K562 (cell line): ENCODE data around the gene NKX2-2. TPM values are rescaled to one million over a fixed set of nuclear protein-coding genes. Genes with fewer than 3 reads are reported as not detected.

Experiments
- MNT ChIP-seq, 2 experiments: fragments of 450-650 bp; conservative IDR thresholded peaks; 2 replicates each; pipeline ENCODE4 v1.6.1; 2017; ENCODE audit warnings: mild to moderate bottlenecking in 2 of 2, moderate library complexity in 2 of 2
- PTTG1 ChIP-seq: fragments of 450-650 bp; IDR thresholded peaks from 2 replicates; pipeline ENCODE4 v1.6.1; 2016; ENCODE audit warnings: low read depth, mild to moderate bottlenecking, missing genetic modification characterization, missing compliant biosample characterization
- REST ChIP-seq, 2 experiments: fragments of 450-650 bp; formaldehyde crosslinking in 1 of 2; IDR thresholded peaks; 2 replicates each; pipeline versions ENCODE4 v1.4.0 to v1.6.1; 2014 to 2020; ENCODE audit warnings: mild to moderate bottlenecking in 2 of 2, borderline replicate concordance in 1 of 2, low read depth in 1 of 2
- SMC3 ChIP-seq: conservative IDR thresholded peaks from 2 replicates; pipeline ENCODE4 v1.6.1; 2011; ENCODE audit warnings: low read depth, low read length, improper control_type of control experiment; ENCODE audit not compliant: insufficient read depth
- ZSCAN29 ChIP-seq: fragments of 450-650 bp; IDR thresholded peaks from 2 replicates; pipeline ENCODE4 v1.6.1; 2017
- polyA plus RNA-seq, 8 experiments: library from polyadenylated mRNA; depleted of rRNA in 4 of 8; stranded (reverse) in 5 of 8; unstranded in 3 of 8; fragments of >200 nt; fragmentation: Nextera tagmentation in 2 of 8; fragmentation: Illumina TruSeq in 1 of 8; extraction: Ambion mirVana in 2 of 8; extraction: Trizol in 1 of 8; gene quantifications; 2 replicates each; pipeline versions ENCODE4 v1.2.1 to v1.2.3, GENCODE V29; 2011 to 2014; ENCODE audit warnings: inconsistent platforms in 1 of 8, missing spikeins in 1 of 8
- total RNA-seq, 7 experiments: library from RNA; depleted of rRNA in 6 of 7; stranded (reverse); fragments of >200 nt in 6 of 7; fragmentation: Illumina TruSeq in 2 of 7; extraction: Trizol in 2 of 7; gene quantifications; 2 replicates each; pipeline versions ENCODE4 v1.2.1 to v1.2.3, GENCODE V29; 2011 to 2021; ENCODE audit warnings: low replicate concordance in 1 of 7

NKX2-2 gene
- total and polyA plus RNA-seq, 9 of the 15 experiments (the other 6 are each of a cell fraction or from before 2014, with no cell fraction given): 0.04 TPM; not detected in 8

- TF ChIP-seq REST (IDR thresholded peaks at IDR 0.05; ENCODE audit: borderline replicate concordance) (no peak), REST (CRISPR knock-in tag; IDR thresholded peaks at IDR 0.05; ENCODE audit: low read depth) (no peak), PTTG1 (no peak), SMC3 (no peak), ZSCAN29 (no peak), MNT (conservative IDR thresholded peaks at IDR 0.05) (no peak)
- TF ChIP-seq, all 486 proteins: peak for 0
Observed at GRCh38 chr20:21501184-21501583, 12.7 kb downstream of the NKX2-2 start (continued).
